T-helper 2 cell (primary cell): ENCODE results near the gene ZNF667.

Experiments used
- DNase-seq, 5 experiments: peaks; one replicate each; pipeline versions ENCODE4 v3.0.0 to v3.0.0-alpha.2; 2012 to 2022

The ZNF667 gene

GRCh38 chr19:56393119-56394012, 83.8 kb downstream of the ZNF667 start, which contains the start of gene ZNF582:
TSS of gene ZNF582 (minus strand) at chr19:56393534. CDS start at chr19:56391752, 1,782 bp downstream.
- DNase-seq: peak; percentile 71 to 98 (median 85)
